COLO829 (cell line): ENCODE measurements around the gene HOTAIR.

Experiments
- DNase-seq: peaks from one replicate; pipeline ENCODE4 v3.0.0; 2012; ENCODE audit warnings: low spot score

The HOTAIR gene

GRCh38 chr12:53988541-53989226 is 13.9 kb upstream of the HOTAIR start:
- DNase-seq, result no peak

DNA sequence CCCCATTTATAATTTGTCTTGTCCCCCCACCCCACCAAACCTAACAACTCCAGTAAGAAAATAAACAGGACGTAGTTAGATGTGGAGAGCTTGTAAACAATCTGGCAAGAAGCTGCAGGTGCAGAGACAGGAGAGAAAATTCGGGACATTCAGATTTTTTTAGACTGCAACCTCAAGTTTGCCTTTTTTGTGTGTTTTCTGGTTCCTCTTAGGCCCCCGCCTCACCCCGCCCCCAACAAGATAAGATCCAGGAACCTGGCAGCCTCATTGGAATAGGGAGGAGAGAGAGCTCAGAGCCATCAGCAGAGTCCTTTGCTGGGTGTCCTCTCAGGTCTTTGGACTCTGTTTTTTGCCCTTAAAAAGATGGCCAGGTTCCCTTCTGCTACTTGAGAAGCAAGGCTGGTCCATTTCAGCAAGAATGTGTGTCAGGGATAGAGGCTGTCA is 13.1 kb upstream of the HOTAIR start:
- no peak for DNase-seq

- DNase-seq, result no peak
Measured at GRCh38 chr12:53986686-53987483, 12.1 kb upstream of the HOTAIR start.

GRCh38 chr12:53985994-53986685 is 11.4 kb upstream of the HOTAIR start:
- DNase-seq, result no peak

DNA sequence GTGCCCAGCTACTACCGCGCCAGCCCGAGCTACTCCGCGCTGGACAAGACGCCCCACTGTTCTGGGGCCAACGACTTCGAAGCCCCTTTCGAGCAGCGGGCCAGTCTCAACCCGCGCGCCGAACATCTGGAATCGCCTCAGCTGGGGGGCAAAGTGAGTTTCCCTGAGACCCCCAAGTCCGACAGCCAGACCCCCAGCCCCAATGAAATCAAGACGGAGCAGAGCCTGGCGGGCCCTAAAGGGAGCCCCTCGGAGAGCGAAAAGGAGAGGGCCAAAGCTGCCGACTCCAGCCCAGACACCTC is 10.9 kb upstream of the HOTAIR start:
- no peak for DNase-seq

DNA sequence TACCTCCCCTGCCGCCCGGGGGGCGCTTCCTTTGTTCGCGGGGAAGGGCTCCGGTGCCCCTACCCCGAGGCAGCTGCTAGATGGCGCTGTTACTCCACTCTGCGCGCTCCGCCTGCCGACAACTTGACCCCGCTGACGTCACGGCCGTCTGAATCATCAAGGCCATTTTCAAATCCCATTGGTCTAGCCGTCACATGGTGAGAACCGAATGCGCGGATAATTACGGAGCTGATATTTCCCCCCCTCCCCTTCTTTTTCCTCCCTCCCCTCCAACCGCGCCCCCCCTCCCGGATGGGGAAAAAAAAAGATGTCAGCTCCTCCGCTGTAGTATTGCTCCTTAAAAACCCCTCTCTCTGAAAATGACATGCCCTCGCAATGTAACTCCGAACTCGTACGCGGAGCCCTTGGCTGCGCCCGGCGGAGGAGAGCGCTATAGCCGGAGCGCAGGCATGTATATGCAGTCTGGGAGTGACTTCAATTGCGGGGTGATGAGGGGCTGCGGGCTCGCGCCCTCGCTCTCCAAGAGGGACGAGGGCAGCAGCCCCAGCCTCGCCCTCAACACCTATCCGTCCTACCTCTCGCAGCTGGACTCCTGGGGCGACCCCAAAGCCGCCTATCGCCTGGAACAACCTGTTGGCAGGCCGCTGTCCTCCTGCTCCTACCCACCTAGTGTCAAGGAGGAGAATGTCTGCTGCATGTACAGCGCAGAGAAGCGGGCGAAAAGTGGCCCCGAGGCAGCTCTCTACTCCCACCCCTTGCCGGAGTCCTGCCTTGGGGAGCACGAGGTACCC is 10.3 kb upstream of the HOTAIR start, which contains the start of gene HOXC10:
Gene HOXC10, plus strand, starts transcription at position 246 of the 791 bp plus-strand sequence. Its CDS starts 114 bp downstream, at position 360.
- DNase-seq, result peak; percentile 93

DNA sequence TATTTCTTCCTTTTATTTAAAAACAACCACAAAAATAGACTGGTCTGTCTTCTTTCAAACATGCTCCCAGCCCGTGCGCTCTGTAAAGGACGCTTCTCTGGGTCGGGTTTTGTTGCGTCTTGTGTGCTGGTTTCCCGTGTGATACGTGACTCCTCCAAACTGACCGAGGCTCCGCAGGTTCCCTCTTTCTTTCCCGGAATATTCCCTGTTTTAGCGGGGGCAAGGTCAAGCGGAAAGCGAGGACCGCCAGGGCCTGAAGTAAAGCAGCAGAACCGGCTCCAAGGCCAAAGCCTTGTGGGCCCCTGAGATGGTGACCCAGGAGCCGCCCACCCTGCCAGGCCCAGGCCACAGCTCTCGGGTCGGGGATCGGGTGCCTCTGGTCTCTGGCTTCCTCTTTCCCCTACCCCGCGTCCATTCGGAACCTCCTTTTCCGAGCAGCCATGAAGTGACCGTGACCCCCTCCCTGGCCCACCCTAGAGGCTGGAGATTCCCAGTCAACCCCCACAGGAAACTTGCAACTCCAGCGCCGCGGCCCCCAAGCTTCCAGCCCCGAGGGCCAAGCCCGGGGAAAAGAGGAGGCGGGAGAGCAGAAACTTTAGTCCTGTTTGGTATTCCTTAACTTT is 9.3 kb upstream of the HOTAIR start:
- no peak for DNase-seq

DNA sequence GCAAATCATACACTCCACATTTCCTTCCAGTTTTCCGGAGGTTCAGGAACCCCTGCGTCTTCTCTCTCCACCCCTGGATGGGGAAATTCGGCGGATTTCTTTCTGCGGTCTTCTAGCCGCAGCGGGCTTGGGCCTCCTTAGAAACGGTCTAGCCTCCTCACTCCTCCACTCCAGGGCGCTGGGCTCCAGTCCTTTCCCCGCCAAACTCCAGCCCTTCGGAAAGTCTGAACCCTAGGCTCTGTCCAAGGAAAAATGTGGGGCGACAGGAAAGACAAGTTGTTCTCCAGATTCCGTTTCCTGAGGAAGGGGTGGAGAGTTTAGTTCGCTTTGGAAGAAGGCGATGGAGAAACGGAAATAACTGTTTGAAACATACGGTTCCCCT is 8.8 kb upstream of the HOTAIR start:
- no peak for DNase-seq

GRCh38 chr12:53982648-53983567 is 8.2 kb upstream of the HOTAIR start:
- DNase-seq, result no peak

DNA sequence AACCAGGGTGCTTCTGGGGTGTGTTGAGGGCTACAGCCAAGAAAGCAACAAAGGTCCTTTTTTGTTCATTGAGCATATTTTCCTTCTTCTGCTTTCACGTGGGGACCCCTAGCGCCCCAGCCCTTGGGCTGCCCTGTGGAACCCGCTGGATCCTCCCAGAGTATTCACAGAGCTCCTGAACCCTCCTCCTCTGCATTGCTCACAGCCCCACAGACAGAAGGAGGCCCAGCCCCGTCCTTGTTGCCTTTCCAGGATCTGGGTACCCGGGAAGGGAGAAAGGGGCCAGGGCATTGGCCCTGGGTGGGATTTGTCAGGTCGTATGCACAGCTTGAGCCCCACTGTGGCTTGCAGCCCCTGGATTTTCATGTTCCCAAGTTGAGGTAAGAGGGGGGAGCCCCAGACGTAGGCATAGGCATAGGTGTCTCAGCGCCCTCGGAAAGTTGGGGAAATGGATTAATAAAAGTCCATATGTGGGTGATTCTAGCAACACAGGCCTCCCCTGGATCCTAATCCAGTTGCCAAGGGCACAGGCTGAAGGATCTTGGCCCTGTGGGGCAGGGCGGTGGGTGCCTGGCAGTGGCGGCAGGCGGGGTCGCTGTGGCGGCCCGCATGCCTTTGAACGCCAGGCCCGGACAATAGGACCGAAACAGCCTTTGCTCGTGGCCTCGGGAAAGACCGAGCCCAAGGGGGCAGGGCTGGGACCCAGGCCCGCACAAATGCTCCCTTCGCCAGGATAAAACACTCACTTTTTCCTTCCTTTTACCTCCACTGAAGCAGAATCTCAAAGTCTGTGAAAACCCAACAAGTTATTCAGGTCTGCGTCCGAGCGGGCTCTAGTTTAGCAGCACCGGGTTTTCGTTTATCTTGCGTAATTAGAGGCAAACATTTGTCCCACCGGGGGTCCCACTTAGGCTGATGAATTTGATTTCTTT is 7.1 kb upstream of the HOTAIR start:
- no peak for DNase-seq

DNA sequence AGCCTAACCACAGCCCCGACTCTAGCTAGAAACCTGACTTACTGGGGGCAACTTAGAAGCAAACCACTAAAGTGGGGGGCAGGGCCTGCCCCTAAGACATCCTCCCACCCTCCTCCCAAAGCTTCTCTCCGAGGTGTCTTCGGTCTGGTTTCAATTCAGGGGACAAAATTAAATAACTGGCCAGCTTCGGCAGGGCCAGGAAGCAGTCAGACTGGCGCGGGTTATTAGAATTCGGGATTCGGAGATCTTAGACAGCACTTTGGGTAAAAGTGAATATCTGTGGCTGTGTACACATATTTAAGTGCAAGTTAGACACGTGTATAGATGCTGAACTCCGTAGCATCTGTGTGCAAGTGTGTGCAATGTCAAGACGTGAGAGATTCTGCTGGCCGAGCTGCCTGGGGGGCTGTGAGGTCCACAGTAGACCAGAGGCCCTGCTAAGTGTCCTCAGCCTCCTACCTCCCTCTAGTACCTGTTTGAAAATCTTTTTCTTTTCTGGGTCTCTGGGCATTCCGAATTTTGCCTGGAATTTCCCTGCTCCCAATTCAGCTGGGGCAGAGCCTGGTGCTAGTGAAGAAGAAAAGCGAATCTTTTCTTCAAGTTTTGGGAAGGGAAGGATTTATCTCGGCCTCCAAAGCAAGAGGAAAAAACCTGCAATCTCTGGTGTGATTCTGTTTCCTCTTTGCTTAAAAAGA is 6.2 kb upstream of the HOTAIR start:
- DNase-seq, result no peak

DNA sequence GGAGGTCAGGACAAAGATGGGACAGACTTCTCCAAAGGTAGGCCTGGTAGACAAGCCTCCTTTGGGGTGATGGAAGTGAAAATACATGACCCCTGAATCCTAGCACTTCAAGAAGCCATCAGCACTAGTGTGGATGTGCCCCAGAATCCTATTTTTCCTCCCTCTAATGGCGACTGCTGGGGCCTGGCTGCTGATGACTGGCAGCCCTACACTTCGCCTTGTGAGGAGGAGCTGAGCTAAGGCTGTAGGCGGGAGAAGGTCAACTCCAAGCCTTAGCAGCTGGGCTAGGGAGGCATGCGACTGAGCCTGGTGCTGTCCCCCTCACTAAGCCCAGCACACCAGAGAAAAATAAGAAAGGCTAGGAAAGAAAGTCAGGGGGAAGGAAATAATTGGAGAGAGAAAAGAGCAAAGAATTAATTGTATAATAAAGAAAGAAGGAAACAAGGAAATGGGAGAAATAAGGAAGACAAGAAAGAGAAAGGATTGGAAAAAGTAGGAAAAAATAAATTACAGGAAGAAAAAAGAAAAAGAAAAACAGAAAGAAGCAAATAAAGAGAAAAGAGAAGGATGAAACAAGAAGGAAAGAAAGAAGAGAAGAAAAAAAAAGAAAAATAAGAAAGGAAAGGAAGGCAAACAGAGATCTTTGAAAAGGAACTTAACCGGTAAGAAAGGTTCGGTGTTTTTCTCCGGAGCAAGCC is 5.5 kb upstream of the HOTAIR start:
- DNase-seq, result no peak

- DNase-seq, result no peak
Measured at GRCh38 chr12:53978477-53979356, 4.0 kb upstream of the HOTAIR start.

DNA sequence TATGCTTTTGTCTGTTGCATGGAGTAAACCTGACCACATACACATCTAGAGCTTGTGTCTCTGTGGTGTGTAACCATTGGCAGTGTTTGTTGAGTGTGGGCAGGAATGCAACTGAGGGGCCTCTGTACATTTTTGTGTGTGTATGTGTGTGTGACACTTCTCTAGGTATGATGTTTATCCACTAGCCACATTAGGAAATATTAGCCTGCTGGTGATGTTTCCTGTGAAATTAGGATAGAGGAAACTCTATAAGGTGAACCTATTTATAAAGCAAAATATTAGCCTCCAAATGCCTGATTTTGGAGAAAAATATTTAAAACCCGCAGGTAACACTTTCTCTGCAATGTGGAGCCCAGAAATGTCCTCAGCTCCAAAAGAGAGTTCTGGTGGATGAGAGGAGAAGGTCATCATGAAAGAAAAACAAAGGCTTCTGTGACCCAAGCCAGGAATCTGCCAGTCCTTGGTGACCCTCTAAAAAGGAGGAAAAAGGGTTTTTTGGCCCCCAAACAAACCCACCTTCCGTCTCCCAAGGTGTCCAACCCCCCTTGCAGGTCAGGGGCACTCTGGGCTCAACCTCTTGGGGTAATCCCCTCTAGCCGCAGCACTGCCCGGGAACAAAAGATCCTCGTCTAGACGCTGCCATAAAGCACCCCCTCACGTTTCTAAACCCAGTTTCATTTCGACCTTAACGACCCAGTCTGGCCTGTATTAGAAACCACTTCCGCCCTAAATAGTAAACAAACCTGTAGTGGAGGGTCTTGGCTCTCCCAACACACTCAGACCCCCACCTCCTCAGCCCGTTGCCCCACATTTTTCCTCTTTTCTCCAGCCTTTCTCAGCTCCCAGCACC is 3.1 kb upstream of the HOTAIR start:
- no peak for DNase-seq

DNA sequence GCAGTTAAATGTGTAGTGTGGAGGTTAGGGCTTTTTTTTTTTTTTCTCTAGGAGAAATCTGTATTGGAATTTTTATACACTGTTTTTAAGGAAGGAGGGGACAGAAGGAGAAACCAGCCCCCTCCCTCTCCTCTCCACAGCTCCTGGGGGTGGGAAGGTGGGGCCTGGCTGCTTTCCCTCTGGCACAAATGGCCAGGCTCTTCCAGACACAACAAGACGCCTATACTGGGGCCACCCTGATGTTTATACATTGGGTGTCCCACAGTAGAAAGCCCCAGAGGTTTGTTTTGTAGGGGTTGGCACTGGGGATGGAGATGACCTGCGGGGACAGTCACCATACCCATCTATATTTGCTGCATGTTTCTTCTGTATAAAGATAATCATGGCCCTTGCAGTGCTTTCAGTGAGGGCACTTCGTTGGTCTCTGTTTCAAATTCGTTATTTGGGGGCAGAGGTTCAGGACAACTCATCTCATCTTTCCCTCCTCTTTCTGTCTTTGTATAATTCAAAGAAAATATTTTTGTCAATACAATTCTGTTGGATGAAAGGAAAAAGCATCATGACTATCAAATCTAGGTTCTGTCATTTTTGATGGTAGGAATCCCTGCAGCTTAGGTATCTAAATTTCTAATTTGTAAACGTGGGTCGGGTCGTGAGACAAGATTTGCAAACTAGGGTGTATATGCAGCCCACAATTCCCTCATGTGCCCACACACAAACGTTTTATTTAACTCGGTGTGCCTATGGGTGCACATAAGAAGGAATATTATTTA is 2.3 kb upstream of the HOTAIR start:
- DNase-seq, result no peak
